ENCODE measurements around the gene PSMB5. TPM values are rescaled to one million over a fixed set of nuclear protein-coding genes. Genes with fewer than 3 reads are reported as not detected.

The PSMB5 gene
- total and polyA plus RNA-seq, 2 of the 13 experiments (the other 11 are each of a cell fraction or from before 2014, with no cell fraction given): 705 to 871 TPM

DNA sequence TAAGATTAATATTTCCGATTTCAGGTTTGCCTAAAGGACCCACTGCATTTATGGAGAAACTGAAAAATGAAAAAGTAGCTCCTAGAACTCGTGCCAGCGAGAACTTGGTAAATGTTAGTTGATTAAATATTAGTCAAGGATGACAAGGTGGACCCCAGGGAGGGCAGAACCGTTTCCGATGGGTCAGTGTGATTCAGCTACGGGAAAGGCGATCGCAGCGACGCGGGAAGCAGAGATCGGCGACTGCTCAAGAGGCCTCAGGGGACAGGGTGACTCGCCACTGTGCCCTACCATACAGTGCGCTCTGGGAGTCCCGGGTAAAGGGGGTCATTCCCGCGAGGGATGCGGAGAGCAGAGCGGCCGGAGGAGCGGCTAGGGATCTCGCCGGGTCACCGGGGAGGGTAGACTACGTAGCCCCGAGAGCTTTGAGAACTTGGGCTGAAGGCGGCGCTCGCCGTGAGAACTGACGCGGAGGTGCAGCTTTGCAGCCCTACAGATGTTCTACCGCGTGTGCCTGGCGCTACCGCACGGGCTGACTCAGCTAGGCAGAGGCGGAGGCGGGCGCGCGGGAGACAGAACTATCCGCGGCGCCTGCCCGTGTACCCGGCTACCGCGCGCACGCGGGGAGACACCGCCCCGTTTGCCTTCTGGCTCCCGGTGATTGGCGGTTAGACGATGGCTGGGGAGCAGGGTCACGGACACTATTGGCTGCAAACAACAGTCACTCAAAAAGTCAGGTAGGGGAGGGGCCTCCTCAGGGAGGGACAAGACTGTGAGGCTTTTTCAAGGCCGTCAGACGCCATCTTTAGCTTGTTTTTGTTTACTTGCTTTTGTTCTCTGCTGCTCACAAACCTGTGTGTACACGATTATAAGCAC lies 27.9 kb downstream of the PSMB5 start (continued):
- peak; percentile 94; the same call in 1 of the 2 replicates for TF ChIP-seq ZNF710 (CRISPR knock-in tag; IDR thresholded peaks at IDR 0.05; ENCODE audit: borderline replicate concordance)
- peak; percentile 71 for TF ChIP-seq MNT (IDR thresholded peaks at IDR 0.05)
- TF ChIP-seq TEAD3 (CRISPR knock-in tag; optimal IDR thresholded peaks at IDR 0.05; ENCODE audit: borderline replicate concordance): peak; percentile 60
- TF ChIP-seq DNMT1 (CRISPR knock-in tag; IDR thresholded peaks at IDR 0.05): peak; percentile 94; the same call in 1 of the 2 replicates
- peak; percentile 98 for TF ChIP-seq ZNF790 (CRISPR knock-in tag; IDR thresholded peaks at IDR 0.05; ENCODE audit: borderline replicate concordance)
- TF ChIP-seq TRIM24 (CRISPR knock-in tag; IDR thresholded peaks at IDR 0.05): no peak
- peak; percentile 98 for TF ChIP-seq SNAPC2 (CRISPR knock-in tag; IDR thresholded peaks at IDR 0.05)
- peak; percentile 97 for TF ChIP-seq U2AF1 (optimal IDR thresholded peaks at IDR 0.05; ENCODE audit: low read depth, low read length)
- no peak for TF ChIP-seq SNRNP70 (IDR thresholded peaks at IDR 0.05; ENCODE audit: low read depth, low read length)
- TF ChIP-seq ZNF839 (CRISPR knock-in tag; IDR thresholded peaks at IDR 0.05; ENCODE audit: borderline replicate concordance): peak; percentile 99
- TF ChIP-seq ZNF570 (CRISPR knock-in tag; IDR thresholded peaks at IDR 0.05; ENCODE audit: borderline replicate concordance): no peak
- peak; percentile 95; the same call in 1 of the 2 replicates for TF ChIP-seq THAP8 (CRISPR knock-in tag; IDR thresholded peaks at IDR 0.05; ENCODE audit: borderline replicate concordance)
- peak; percentile 100 for TF ChIP-seq MTA1 (CRISPR knock-in tag; IDR thresholded peaks at IDR 0.05; ENCODE audit: borderline replicate concordance)
- TF ChIP-seq PHB2 (IDR thresholded peaks at IDR 0.05; ENCODE audit: partially characterized antibody): no peak
- TF ChIP-seq ZNF550 (CRISPR knock-in tag; IDR thresholded peaks at IDR 0.05; ENCODE audit: borderline replicate concordance): peak; percentile 97
- TF ChIP-seq ZNF619 (CRISPR knock-in tag; IDR thresholded peaks at IDR 0.05): peak; percentile 100
- TF ChIP-seq, protein P1, sequence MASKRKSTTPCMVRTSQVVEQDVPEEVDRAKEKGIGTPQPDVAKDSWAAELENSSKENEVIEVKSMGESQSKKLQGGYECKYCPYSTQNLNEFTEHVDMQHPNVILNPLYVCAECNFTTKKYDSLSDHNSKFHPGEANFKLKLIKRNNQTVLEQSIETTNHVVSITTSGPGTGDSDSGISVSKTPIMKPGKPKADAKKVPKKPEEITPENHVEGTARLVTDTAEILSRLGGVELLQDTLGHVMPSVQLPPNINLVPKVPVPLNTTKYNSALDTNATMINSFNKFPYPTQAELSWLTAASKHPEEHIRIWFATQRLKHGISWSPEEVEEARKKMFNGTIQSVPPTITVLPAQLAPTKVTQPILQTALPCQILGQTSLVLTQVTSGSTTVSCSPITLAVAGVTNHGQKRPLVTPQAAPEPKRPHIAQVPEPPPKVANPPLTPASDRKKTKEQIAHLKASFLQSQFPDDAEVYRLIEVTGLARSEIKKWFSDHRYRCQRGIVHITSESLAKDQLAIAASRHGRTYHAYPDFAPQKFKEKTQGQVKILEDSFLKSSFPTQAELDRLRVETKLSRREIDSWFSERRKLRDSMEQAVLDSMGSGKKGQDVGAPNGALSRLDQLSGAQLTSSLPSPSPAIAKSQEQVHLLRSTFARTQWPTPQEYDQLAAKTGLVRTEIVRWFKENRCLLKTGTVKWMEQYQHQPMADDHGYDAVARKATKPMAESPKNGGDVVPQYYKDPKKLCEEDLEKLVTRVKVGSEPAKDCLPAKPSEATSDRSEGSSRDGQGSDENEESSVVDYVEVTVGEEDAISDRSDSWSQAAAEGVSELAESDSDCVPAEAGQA (IDR thresholded peaks at IDR 0.05; ENCODE audit: low read depth): peak; percentile 91
- TF ChIP-seq, protein P1 (CRISPR knock-in tag; IDR thresholded peaks at IDR 0.05; ENCODE audit: borderline replicate concordance): peak; percentile 62; the same call in 1 of the 2 replicates
